Measurements from ENCODE around the gene PHACTR1. TPM values are rescaled to one million over a fixed set of nuclear protein-coding genes. Genes with fewer than 3 reads are reported as not detected.

Gene PHACTR1
- total RNA-seq, 2 experiments from 2014 or later = 0.79 to 1.5 TPM

DNA sequence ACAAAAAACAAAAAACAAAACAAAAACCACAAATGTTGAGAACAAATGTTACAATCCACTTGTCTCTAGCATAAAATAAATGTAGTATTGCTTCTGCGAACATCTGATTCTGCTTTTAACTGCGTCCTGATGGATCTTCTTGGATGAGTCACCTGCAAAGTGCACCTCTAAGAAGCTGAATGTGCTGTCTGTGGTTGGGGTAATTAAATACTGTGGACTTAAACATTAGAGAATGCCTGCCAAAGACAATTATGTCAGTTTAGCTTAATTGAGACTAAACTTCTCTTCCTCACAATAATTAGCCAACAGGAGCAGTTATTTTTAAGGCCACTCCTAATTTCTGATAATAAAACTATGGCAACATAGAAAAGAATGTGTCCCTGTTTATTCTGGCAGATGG lies 253.4 kb downstream of the PHACTR1 start:
- POLR2A ChIA-PET = no interaction called here
- DNase-seq (no peak), ATAC-seq (ENCODE audit: low read depth) (no peak)
- Mint-ChIP-seq H3K4me1 (no peaks in the 10 kb centered on the region), H3K27me3 (peaks cover 40% of the 10 kb centered on the region), H3K36me3 (peaks cover 2% of the 10 kb centered on the region), H3K27ac (no peak overlapping the region), H3K9me3 (no peaks in the 10 kb centered on the region), H3K4me3 (no peak overlapping the region)

- peaks cover 26% of the 10 kb centered on the region for H3K27me3 Mint-ChIP-seq
- H3K27ac Mint-ChIP-seq = no peak overlapping the region
- no peaks in the 10 kb centered on the region for H3K4me1 Mint-ChIP-seq
- no peak for ATAC-seq (ENCODE audit: low read depth)
- POLR2A ChIA-PET = interaction anchor here (0.6 to 0.7 kb wide), 2 partner anchors 300 to 942 kb away, joined by 4 read pairs; no protein-coding TSS in a partner anchor
- no peak for DNase-seq
- H3K36me3 Mint-ChIP-seq = no peaks in the 10 kb centered on the region
- H3K4me3 Mint-ChIP-seq = no peak overlapping the region
- H3K9me3 Mint-ChIP-seq = peaks cover 2% of the 10 kb centered on the region
These were observed 256.8 kb downstream of the PHACTR1 start for GRCh38 chr6:12973386-12973785.

GRCh38 chr6:12974551-12974950 lies 258.0 kb downstream of the PHACTR1 start:
- ATAC-seq (ENCODE audit: low read depth) (no peak), DNase-seq (no peak)
- H3K4me3 Mint-ChIP-seq = no peak overlapping the region
- H3K4me1 Mint-ChIP-seq = no peaks in the 10 kb centered on the region
- no peaks in the 10 kb centered on the region for H3K36me3 Mint-ChIP-seq
- H3K9me3 Mint-ChIP-seq = peaks cover 2% of the 10 kb centered on the region
- peaks cover 14% of the 10 kb centered on the region for H3K27me3 Mint-ChIP-seq
- POLR2A ChIA-PET = no interaction called here
- no peak overlapping the region for H3K27ac Mint-ChIP-seq

DNA sequence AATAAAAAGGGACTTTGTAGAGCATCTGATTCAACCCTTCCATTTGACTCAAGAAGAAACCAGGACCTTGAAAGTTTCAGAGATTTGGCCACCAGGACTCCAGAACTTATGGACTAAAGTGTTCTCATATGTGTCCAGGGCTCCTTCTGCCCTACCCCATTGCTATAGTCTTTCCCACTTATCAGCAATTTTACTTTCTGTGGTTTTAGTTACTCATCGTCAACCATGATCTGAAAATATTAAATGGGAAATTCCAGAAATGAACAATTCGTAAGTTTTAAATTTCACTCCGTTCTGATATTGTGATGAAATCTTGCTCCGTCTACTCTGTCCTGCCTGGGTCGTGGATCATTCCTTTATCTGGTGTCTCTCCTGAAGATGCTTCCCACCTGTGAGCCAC lies 259.8 kb downstream of the PHACTR1 start:
- no peak for ATAC-seq (ENCODE audit: low read depth)
- Mint-ChIP-seq H3K4me1 (no peaks in the 10 kb centered on the region), H3K36me3 (no peaks in the 10 kb centered on the region), H3K9me3 (peaks cover 2% of the 10 kb centered on the region), H3K27ac (no peak overlapping the region), H3K4me3 (no peak overlapping the region), H3K27me3 (peaks cover 13% of the 10 kb centered on the region)
- POLR2A ChIA-PET = no interaction called here
- DNase-seq = no peak

- no peak for ATAC-seq (ENCODE audit: low read depth)
- no peak for DNase-seq
- Mint-ChIP-seq H3K27me3 (peaks cover 13% of the 10 kb centered on the region), H3K4me1 (no peaks in the 10 kb centered on the region), H3K4me3 (no peak overlapping the region), H3K27ac (no peak overlapping the region), H3K36me3 (no peaks in the 10 kb centered on the region), H3K9me3 (peaks cover 2% of the 10 kb centered on the region)
- POLR2A ChIA-PET = no interaction called here
These were observed 260.6 kb downstream of the PHACTR1 start for GRCh38 chr6:12977206-12977605.

- Mint-ChIP-seq H3K36me3 (no peaks in the 10 kb centered on the region), H3K27ac (no peak overlapping the region), H3K4me3 (no peak overlapping the region), H3K27me3 (peaks cover 13% of the 10 kb centered on the region), H3K9me3 (peaks cover 2% of the 10 kb centered on the region), H3K4me1 (no peaks in the 10 kb centered on the region)
- POLR2A ChIA-PET = no interaction called here
- DNase-seq (no peak), ATAC-seq (ENCODE audit: low read depth) (no peak)
These were observed 261.2 kb downstream of the PHACTR1 start for GRCh38 chr6:12977806-12978205.

DNA sequence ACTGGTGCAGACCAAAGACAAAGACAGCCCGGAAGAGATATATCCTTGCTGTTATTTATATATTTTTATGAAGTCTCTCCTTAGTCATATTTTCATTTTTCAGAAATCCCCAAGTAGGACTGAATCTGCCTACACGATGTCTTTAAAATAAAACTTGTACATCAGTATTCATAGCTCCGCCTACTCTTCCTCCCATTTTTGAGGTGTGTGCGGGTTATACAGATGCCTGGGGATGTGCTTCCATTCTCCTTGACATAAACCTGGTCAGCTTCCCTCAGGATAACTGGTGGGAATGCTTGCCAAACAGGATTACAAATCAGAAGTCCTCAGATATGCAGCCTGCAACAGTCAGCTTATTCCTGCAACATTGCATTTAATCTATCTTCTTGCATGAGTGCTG lies 264.2 kb downstream of the PHACTR1 start:
- H3K4me3 Mint-ChIP-seq = no peak overlapping the region
- H3K4me1 Mint-ChIP-seq = no peaks in the 10 kb centered on the region
- DNase-seq = no peak
- no peak overlapping the region for H3K27ac Mint-ChIP-seq
- peaks cover 5% of the 10 kb centered on the region for H3K9me3 Mint-ChIP-seq
- POLR2A ChIA-PET = no interaction called here
- H3K36me3 Mint-ChIP-seq = no peaks in the 10 kb centered on the region
- H3K27me3 Mint-ChIP-seq = peaks cover 5% of the 10 kb centered on the region
- no peak for ATAC-seq (ENCODE audit: low read depth)

DNA sequence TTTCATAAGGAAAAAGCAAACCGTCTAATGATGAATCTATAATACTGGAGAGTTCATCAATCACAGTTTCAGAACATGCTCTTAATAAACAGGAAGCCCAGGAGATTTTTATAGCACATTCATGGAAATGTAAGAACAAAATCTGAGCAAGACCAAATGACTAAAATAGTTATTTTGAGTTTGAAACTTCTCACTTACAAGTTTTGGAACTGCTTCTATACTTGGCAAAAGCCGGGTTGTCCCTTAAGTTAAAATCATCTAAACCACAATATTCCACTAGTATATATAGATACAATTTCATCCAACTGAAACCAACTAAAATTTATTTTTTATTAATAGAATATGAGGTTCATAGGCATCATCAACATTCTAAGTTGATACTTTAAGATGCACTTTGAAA lies 268.2 kb downstream of the PHACTR1 start:
- no peak for DNase-seq
- Mint-ChIP-seq H3K36me3 (no peaks in the 10 kb centered on the region), H3K27me3 (peaks cover 5% of the 10 kb centered on the region), H3K4me1 (no peaks in the 10 kb centered on the region), H3K27ac (no peak overlapping the region), H3K4me3 (no peak overlapping the region), H3K9me3 (peaks cover 3% of the 10 kb centered on the region)
- ATAC-seq (ENCODE audit: low read depth) = no peak
- POLR2A ChIA-PET = no interaction called here

- H3K27me3 Mint-ChIP-seq = peaks cover 9% of the 10 kb centered on the region
- POLR2A ChIA-PET = no interaction called here
- H3K4me3 Mint-ChIP-seq = no peak overlapping the region
- H3K36me3 Mint-ChIP-seq = no peaks in the 10 kb centered on the region
- H3K9me3 Mint-ChIP-seq = peaks cover 3% of the 10 kb centered on the region
- ATAC-seq (ENCODE audit: low read depth) = no peak
- H3K27ac Mint-ChIP-seq = no peak overlapping the region
- H3K4me1 Mint-ChIP-seq = no peaks in the 10 kb centered on the region
- DNase-seq = no peak
These were observed 271.2 kb downstream of the PHACTR1 start for GRCh38 chr6:12987783-12988182.

DNA sequence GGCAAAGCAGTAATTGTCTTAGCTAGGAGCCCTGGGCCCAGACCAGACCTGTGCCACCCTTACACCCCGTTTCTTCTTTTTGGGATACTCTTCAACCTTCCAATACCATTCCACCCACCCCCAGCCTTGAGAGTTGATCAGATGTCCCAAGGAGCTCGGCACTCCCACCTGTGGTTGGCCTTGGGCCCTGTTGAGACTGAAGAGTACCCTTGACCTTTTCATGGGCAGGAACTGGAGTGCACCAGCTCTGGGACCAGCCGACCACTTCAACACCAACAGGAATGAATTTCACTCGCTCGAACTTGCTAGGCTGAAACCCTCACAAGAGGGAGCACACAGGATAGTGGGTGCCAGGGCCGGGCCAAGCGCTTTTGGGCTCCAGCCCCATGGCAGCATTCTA lies 273.6 kb downstream of the PHACTR1 start:
- POLR2A ChIA-PET = no interaction called here

DNA sequence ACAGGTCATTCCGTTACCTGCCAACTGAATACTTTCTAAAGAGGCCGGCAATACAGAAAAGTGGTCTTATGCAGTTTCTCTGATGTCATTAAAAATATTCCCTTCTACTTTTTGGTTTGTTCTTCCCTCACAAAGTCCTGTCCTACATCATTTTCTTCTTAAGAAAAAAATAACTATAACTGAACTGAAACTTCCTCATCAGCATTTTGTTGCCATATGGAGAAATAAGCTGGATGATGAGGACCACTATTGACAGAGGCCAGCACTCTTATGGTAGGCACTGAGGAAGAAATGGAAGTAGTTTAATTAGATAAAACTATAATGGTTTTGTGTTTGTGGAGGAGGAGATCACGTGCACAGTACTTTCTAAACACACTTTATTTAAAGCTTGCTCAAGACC lies 274.9 kb downstream of the PHACTR1 start:
- H3K4me1 Mint-ChIP-seq = no peaks in the 10 kb centered on the region
- POLR2A ChIA-PET = no interaction called here

More for the DNA sequence above, 273.6 kb downstream of the PHACTR1 start:
- peaks cover 16% of the 10 kb centered on the region for H3K27me3 Mint-ChIP-seq
- ATAC-seq (ENCODE audit: low read depth) = no peak
- no peak for DNase-seq
- H3K36me3 Mint-ChIP-seq = no peaks in the 10 kb centered on the region
- no peaks in the 10 kb centered on the region for H3K4me1 Mint-ChIP-seq
- H3K27ac Mint-ChIP-seq = no peak overlapping the region
- no peak overlapping the region for H3K4me3 Mint-ChIP-seq
- H3K9me3 Mint-ChIP-seq = peaks cover 2% of the 10 kb centered on the region

GRCh38 chr6:12992770-12993169 lies 276.2 kb downstream of the PHACTR1 start:
- POLR2A ChIA-PET = no interaction called here
- Mint-ChIP-seq H3K36me3 (no peaks in the 10 kb centered on the region), H3K9me3 (peaks cover 2% of the 10 kb centered on the region), H3K4me3 (no peak overlapping the region), H3K27ac (no peak overlapping the region), H3K4me1 (no peaks in the 10 kb centered on the region), H3K27me3 (peaks cover 16% of the 10 kb centered on the region)
- ATAC-seq (ENCODE audit: low read depth) = no peak
- DNase-seq = no peak

More for the DNA sequence above, 274.9 kb downstream of the PHACTR1 start:
- Mint-ChIP-seq H3K4me3 (no peak overlapping the region), H3K27me3 (peaks cover 19% of the 10 kb centered on the region), H3K36me3 (no peaks in the 10 kb centered on the region), H3K9me3 (peaks cover 2% of the 10 kb centered on the region), H3K27ac (no peak overlapping the region)
- ATAC-seq (ENCODE audit: low read depth) = no peak
- no peak for DNase-seq

DNA sequence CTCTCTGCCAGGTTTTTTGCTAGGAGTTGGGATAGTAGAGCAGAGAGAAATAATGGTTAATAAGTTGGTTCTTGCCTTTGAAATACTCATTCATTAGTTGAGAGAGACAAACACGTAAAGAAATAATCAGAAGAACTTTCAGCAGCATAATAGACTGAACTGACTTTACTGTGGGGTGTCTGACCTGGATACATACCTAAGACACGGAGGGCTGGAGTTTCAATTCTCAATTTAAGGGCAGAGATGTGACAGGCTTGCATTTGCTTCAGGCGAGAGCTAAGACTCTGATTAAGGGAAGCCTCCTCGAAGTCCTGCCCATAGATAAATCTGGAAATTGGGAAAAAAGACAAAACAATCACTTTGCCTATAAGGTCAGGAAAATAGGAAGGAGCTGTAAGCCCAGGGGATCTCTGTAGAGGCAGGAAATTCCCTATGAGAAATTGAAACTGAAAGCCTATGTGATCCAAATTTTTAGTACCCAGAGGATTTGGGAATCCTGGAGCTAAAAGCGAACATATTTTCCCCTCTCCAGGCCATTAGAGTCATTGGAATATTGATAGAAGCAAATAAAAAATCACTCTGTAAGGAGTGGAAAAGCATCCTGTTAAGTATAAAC lies 276.8 kb downstream of the PHACTR1 start:
- DNase-seq (no peak), ATAC-seq (ENCODE audit: low read depth) (no peak)
- no peak overlapping the region for H3K4me3 Mint-ChIP-seq
- H3K27ac Mint-ChIP-seq = no peak overlapping the region
- H3K9me3 Mint-ChIP-seq = peaks cover 2% of the 10 kb centered on the region
- POLR2A ChIA-PET = no interaction called here
- H3K36me3 Mint-ChIP-seq = no peaks in the 10 kb centered on the region
- H3K4me1 Mint-ChIP-seq = no peaks in the 10 kb centered on the region
- peaks cover 16% of the 10 kb centered on the region for H3K27me3 Mint-ChIP-seq

- POLR2A ChIA-PET = no interaction called here
- ATAC-seq (ENCODE audit: low read depth) = no peak
- H3K4me3 Mint-ChIP-seq = no peak overlapping the region
- no peak for DNase-seq
- H3K9me3 Mint-ChIP-seq = peaks cover 2% of the 10 kb centered on the region
- H3K4me1 Mint-ChIP-seq = no peaks in the 10 kb centered on the region
- no peak overlapping the region for H3K27ac Mint-ChIP-seq
- peaks cover 20% of the 10 kb centered on the region for H3K27me3 Mint-ChIP-seq
- H3K36me3 Mint-ChIP-seq = no peaks in the 10 kb centered on the region
These were observed 278.9 kb downstream of the PHACTR1 start for GRCh38 chr6:12995419-12995818.

DNA sequence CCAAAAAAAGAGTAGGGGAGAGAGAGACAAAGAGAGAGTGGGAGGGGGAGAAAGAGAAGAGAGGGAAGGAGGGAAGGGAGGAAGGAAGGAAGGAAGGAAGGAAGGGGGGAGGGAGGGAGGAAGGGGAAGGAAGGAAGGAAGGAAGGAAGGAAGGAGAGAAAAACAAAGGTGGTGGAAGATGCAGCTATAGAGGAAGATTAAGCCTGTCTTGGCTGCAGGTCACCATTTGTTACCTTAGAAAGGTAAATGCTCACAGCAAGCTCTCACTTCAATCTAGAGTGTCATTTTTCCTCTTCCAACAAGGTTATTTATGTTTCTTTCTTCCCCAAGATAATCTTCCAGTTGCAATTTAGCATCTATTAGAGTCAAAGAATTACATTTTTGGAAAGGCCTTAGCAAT lies 284.0 kb downstream of the PHACTR1 start:
- Mint-ChIP-seq H3K4me3 (no peak overlapping the region), H3K9me3 (no peaks in the 10 kb centered on the region), H3K27ac (no peak overlapping the region), H3K4me1 (no peaks in the 10 kb centered on the region), H3K27me3 (peaks cover 22% of the 10 kb centered on the region), H3K36me3 (no peaks in the 10 kb centered on the region)
- ATAC-seq (ENCODE audit: low read depth) = no peak
- POLR2A ChIA-PET = no interaction called here
- no peak for DNase-seq
